ENCODE results near the gene SPG11. TPM values are rescaled to one million over a fixed set of nuclear protein-coding genes. Genes with fewer than 3 reads are reported as not detected.

The SPG11 gene
- total and polyA plus RNA-seq, 9 of the 15 experiments (the other 6 are each of a cell fraction or from before 2014, with no cell fraction given): 23.3 to 71.2 (median 45.6) TPM

GRCh38 chr15:44663410-44664308, at the start of gene SPG11 (continued):
- TF ChIP-seq ZBTB49 (CRISPR knock-in tag; IDR thresholded peaks at IDR 0.05; ENCODE audit: borderline replicate concordance) (peak; percentile 68; the same call in 1 of the 2 replicates), OTX1 (CRISPR knock-in tag; IDR thresholded peaks at IDR 0.05) (0 out of 2 replicates have a peak, but pooled peaks have one; percentile 14), POLR2G (IDR thresholded peaks at IDR 0.05; ENCODE audit: low read depth, low read length) (peak; percentile 98), ZKSCAN8 (CRISPR knock-in tag; IDR thresholded peaks at IDR 0.05) (peak; percentile 73; the same call in 1 of the 2 replicates), JUNB (CRISPR knock-in tag; conservative IDR thresholded peaks at IDR 0.05) (0 out of 2 replicates have a peak, but pooled peaks have one; percentile 22), MCM2 (IDR thresholded peaks at IDR 0.05; ENCODE audit: low read depth) (no peak), BCLAF1 (IDR thresholded peaks at IDR 0.05; ENCODE audit: borderline replicate concordance in 1 of 2, control insufficient read depth in 1 of 2, low read depth in 2 of 2, low read length in 1 of 2) (no peak), RB1 (IDR thresholded peaks at IDR 0.05; ENCODE audit: low read depth) (peak; percentile 69), HMBOX1 (IDR thresholded peaks at IDR 0.05) (peak; percentile 32; the same call in 1 of the 2 replicates), ASH1L (IDR thresholded peaks at IDR 0.05; ENCODE audit: borderline replicate concordance, low read depth, partially characterized antibody) (peak; percentile 68), GATAD2A (IDR thresholded peaks at IDR 0.05) (0 out of 2 replicates have a peak, but pooled peaks have one; percentile 16), NFIX (CRISPR knock-in tag; IDR thresholded peaks at IDR 0.05; ENCODE audit: low read depth) (no peak), KLF1 (tag; IDR thresholded peaks at IDR 0.05) (peak; percentile 71), VEZF1 (CRISPR knock-in tag; IDR thresholded peaks at IDR 0.05) (peak; percentile 51), NFE2L1 (tag; IDR thresholded peaks at IDR 0.05; ENCODE audit: borderline replicate concordance, low read depth) (no peak), CHD2 (IDR thresholded peaks at IDR 0.05; ENCODE audit: low read depth, low read length) (peak; percentile 71; the same call in 1 of the 2 replicates), RBM34 (IDR thresholded peaks at IDR 0.05; ENCODE audit: borderline replicate concordance, insufficient read depth, low read length) (no peak), SNIP1 (IDR thresholded peaks at IDR 0.05; ENCODE audit: low read depth) (no peak)

All from K562 (cell line).